Astrocyte (in vitro differentiated cells and primary cell): ENCODE measurements around the gene BICRA. TPM values are rescaled to one million over a fixed set of nuclear protein-coding genes. Genes with fewer than 3 reads are reported as not detected.

ENCODE experiments used
- DNase-seq: peaks from one replicate; pipeline ENCODE4 v3.0.0-alpha.2; 2010; ENCODE audit warnings: low read depth
- FAIRE-seq: peaks from 2 replicates; lab custom pipeline; 2011; peaks lifted over from hg19 to GRCh38; lab: Jason Lieb, UNC
- H2AFZ ChIP-seq: 2 replicates; pipeline ENCODE4 v1.6.0; 2012; ENCODE audit warnings: low read depth, low read length, inconsistent platforms
- H3K27ac ChIP-seq: 2 replicates; pipeline ENCODE4 v1.5.1; 2011; ENCODE audit warnings: low read depth, low read length, inconsistent platforms
- H3K27me3 ChIP-seq: 2 replicates; pipeline ENCODE4 v1.6.0; 2011; ENCODE audit warnings: low read length, inconsistent platforms; ENCODE audit not compliant: insufficient read depth
- H3K36me3 ChIP-seq: 2 replicates; pipeline ENCODE4 v1.5.1; 2011; ENCODE audit warnings: low read length, inconsistent platforms; ENCODE audit not compliant: insufficient read depth
- H3K4me1 ChIP-seq: 2 replicates; pipeline ENCODE4 v1.5.1; 2011; ENCODE audit warnings: low read length, inconsistent platforms; ENCODE audit not compliant: insufficient read depth
- H3K4me2 ChIP-seq: 2 replicates; pipeline ENCODE4 v1.6.0; 2012; ENCODE audit warnings: low read length, inconsistent platforms
- H3K4me3 ChIP-seq: 2 replicates; pipeline ENCODE4 v1.5.1; 2011; ENCODE audit warnings: low read depth, mild to moderate bottlenecking, low read length, inconsistent platforms; ENCODE audit not compliant: insufficient read depth
- H3K79me2 ChIP-seq: 2 replicates; pipeline ENCODE4 v1.6.0; 2012; ENCODE audit warnings: mild to moderate bottlenecking, low read length, inconsistent platforms; ENCODE audit not compliant: insufficient read depth
- H3K9ac ChIP-seq: 2 replicates; pipeline ENCODE4 v1.6.0; 2012; ENCODE audit warnings: mild to moderate bottlenecking, low read length, inconsistent platforms
- H3K9me3 ChIP-seq: 2 replicates; pipeline ENCODE4 v1.5.1; 2012; ENCODE audit warnings: low read depth, mild to moderate bottlenecking, low read length, inconsistent platforms; ENCODE audit not compliant: insufficient read depth
- H4K20me1 ChIP-seq: 2 replicates; pipeline ENCODE4 v1.6.0; 2012; ENCODE audit warnings: low read length, inconsistent platforms; ENCODE audit not compliant: insufficient read depth
- H3K27ac Mint-ChIP-seq: one replicate; pipeline ENCODE4 v1.8.0; 2021; ENCODE audit warnings: mild to moderate bottlenecking, mixed read lengths; ENCODE audit not compliant: unreplicated experiment
- H3K27me3 Mint-ChIP-seq: one replicate; pipeline ENCODE4 v1.8.0; 2021; ENCODE audit warnings: low read depth, mixed read lengths; ENCODE audit not compliant: unreplicated experiment
- H3K36me3 Mint-ChIP-seq: one replicate; pipeline ENCODE4 v1.8.0; 2021; ENCODE audit warnings: low read depth, mixed read lengths; ENCODE audit not compliant: unreplicated experiment
- H3K4me1 Mint-ChIP-seq: one replicate; pipeline ENCODE4 v1.8.0; 2021; ENCODE audit warnings: low read depth, mixed read lengths; ENCODE audit not compliant: unreplicated experiment
- H3K4me3 Mint-ChIP-seq: one replicate; pipeline ENCODE4 v1.8.0; 2021; ENCODE audit warnings: mild to moderate bottlenecking, moderate library complexity, mixed read lengths; ENCODE audit not compliant: unreplicated experiment
- H3K9me3 Mint-ChIP-seq: one replicate; pipeline ENCODE4 v1.8.0; 2021; ENCODE audit warnings: mild to moderate bottlenecking, mixed read lengths; ENCODE audit not compliant: unreplicated experiment
- CTCF ChIP-seq: IDR thresholded peaks from 2 replicates; pipeline ENCODE4 v1.5.1; 2011; ENCODE audit warnings: low read depth, mild to moderate bottlenecking, inconsistent platforms, low read length, moderate library complexity; ENCODE audit not compliant: insufficient read depth
- EZH2 ChIP-seq: IDR thresholded peaks from 2 replicates; pipeline ENCODE4 v1.6.1; 2012; ENCODE audit warnings: mild to moderate bottlenecking, low read length, inconsistent platforms; ENCODE audit not compliant: insufficient read depth
- total RNA-seq: library from RNA; stranded (reverse); gene quantifications from 2 replicates; pipeline ENCODE4 v1.2.1, GENCODE V29; 2021

The BICRA gene
- total RNA-seq, 1 donor from 2014 or later = 20.7 TPM

GRCh38 chr19:47651691-47652090 is 42.8 kb downstream of the BICRA start:
- FAIRE-seq (no peak), DNase-seq (no peak)
- Histone ChIP-seq H2AFZ (no peak overlapping the region), H4K20me1 (peaks cover 91% of the 10 kb centered on the region), H3K36me3 (peaks cover 5% of the 10 kb centered on the region), H3K4me1 (no peaks in the 10 kb centered on the region), H3K4me3 (no peak overlapping the region), H3K9me3 (no peaks in the 10 kb centered on the region), H3K79me2 (peaks cover 89% of the 10 kb centered on the region), H3K4me2 (no peak overlapping the region), H3K9ac (no peak overlapping the region), H3K27ac (no peak overlapping the region), H3K27me3 (no peaks in the 10 kb centered on the region)
- Mint-ChIP-seq H3K4me1 (peaks cover 8% of the 10 kb centered on the region), H3K27ac (no peak overlapping the region), H3K36me3 (peaks cover 28% of the 10 kb centered on the region), H3K27me3 (no peaks in the 10 kb centered on the region), H3K4me3 (no peak overlapping the region), H3K9me3 (peaks cover 2% of the 10 kb centered on the region)
- TF ChIP-seq EZH2 = no peak
- no peak for TF ChIP-seq CTCF

GRCh38 chr19:47652285-47652684 is 43.4 kb downstream of the BICRA start:
- Mint-ChIP-seq H3K27ac (no peak overlapping the region), H3K4me3 (no peak overlapping the region), H3K9me3 (peaks cover 2% of the 10 kb centered on the region), H3K4me1 (peaks cover 8% of the 10 kb centered on the region), H3K36me3 (peaks cover 23% of the 10 kb centered on the region), H3K27me3 (no peaks in the 10 kb centered on the region)
- H3K27ac ChIP-seq = no peak overlapping the region
- H3K36me3 ChIP-seq = peaks cover 2% of the 10 kb centered on the region
- H3K9me3 ChIP-seq = no peaks in the 10 kb centered on the region
- peaks cover 88% of the 10 kb centered on the region for H3K79me2 ChIP-seq
- H3K4me3 ChIP-seq = no peak overlapping the region
- no peak overlapping the region for H3K4me2 ChIP-seq
- no peak overlapping the region for H3K9ac ChIP-seq
- FAIRE-seq = no peak
- no peak overlapping the region for H2AFZ ChIP-seq
- no peaks in the 10 kb centered on the region for H3K4me1 ChIP-seq
- DNase-seq = no peak
- TF ChIP-seq EZH2 = no peak
- no peak for TF ChIP-seq CTCF
- no peaks in the 10 kb centered on the region for H3K27me3 ChIP-seq
- peaks cover 90% of the 10 kb centered on the region for H4K20me1 ChIP-seq

- H3K27ac ChIP-seq = no peak overlapping the region
- H3K9ac ChIP-seq = no peak overlapping the region
- peaks cover 2% of the 10 kb centered on the region for H3K9me3 Mint-ChIP-seq
- peaks cover 22% of the 10 kb centered on the region for H3K36me3 Mint-ChIP-seq
- H3K27me3 Mint-ChIP-seq = no peaks in the 10 kb centered on the region
- H3K4me3 ChIP-seq = no peak overlapping the region
- no peak overlapping the region for H3K27ac Mint-ChIP-seq
- no peak for TF ChIP-seq CTCF
- TF ChIP-seq EZH2 = no peak
- peaks cover 88% of the 10 kb centered on the region for H4K20me1 ChIP-seq
- no peaks in the 10 kb centered on the region for H3K27me3 ChIP-seq
- H3K4me1 ChIP-seq = peaks cover 10% of the 10 kb centered on the region
- no peaks in the 10 kb centered on the region for H3K9me3 ChIP-seq
- no peak overlapping the region for H3K4me3 Mint-ChIP-seq
- H3K79me2 ChIP-seq = peaks cover 86% of the 10 kb centered on the region
- no peak overlapping the region for H3K4me2 ChIP-seq
- H3K36me3 ChIP-seq = peaks cover 2% of the 10 kb centered on the region
- FAIRE-seq = no peak
- peaks cover 11% of the 10 kb centered on the region for H3K4me1 Mint-ChIP-seq
- no peak for DNase-seq
- no peak overlapping the region for H2AFZ ChIP-seq
Observed at GRCh38 chr19:47653856-47654255, 44.9 kb downstream of the BICRA start.
